Activated CD8-positive, alpha-beta memory T cell treated with anti-CD3 and anti-CD28 coated beads for 4 hours (primary cell): ENCODE measurements around the gene BMX.

Experiments
- DNase-seq, 2 donors: peaks; one replicate each; pipeline ENCODE4 v3.0.0-alpha.2; 2020; ENCODE audit warnings: low read depth in 2 of 2

BMX gene

DNA sequence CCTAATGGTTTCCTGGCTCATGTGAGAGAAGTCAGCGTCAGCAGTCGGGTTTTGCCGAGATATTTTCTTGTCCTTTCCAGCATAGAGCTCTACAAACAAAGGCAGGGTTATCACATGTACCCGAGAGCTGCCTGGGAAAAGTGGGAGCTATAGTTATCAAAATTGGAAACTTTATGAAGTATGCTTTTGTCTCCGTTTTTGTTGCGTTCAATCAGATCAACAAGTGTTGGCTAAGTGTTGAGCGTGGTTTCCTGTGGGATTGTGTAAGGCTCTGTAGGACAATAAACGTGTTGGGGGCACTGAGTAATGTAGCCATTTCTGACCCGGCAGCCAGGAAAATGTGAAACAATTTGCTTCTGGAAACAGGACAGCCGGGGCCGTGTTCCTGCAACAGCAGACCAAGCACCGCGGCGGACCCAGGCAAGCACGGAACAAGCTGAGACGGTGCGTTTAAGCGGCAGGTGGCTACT is at the start of gene BMX:
TSS of gene BMX (plus strand) at position 311 of the 470 bp plus-strand sequence. CDS start 7,547 bp downstream, outside the sequence.
- no peak for DNase-seq

DNA sequence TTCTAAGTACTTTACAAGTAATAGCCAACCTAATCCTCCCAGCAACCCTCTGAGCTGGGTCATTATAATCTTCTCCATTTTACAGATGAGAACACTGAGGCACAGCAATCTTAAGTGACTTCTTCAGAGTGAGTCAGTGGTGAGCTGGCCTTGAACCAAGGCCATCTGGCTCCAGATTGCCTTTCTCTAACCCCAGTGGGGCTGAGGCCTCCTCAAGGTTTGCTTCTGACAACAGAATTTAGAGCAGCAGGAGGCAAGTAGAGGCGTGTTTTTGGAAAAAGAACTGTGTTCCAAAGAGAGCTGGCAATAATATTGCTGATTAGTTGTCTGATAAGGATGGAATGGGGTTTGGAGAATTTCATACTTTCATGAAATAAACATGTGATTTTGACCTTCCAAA is 48.7 kb upstream of the BMX start:
- DNase-seq: no peak

DNA sequence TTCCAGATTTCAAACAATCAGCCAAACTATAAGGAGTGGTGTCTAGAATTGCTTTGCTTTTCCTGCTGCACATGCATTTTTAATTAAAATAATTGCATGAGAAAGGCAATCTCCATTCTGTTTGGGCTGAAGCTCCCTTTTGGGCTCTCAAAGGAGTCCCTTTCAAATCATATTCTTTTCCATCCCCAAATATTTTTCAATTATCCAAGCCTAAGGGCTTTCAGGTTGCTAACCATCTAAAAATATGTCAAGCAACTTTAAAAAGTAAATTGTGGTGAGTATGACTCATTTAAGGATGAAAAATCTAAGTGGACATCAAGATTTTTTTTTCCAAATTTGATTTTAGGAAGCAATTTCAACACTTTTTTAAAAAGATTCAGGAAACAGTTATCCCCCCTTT is 35.9 kb upstream of the BMX start:
- no peak for DNase-seq

DNA sequence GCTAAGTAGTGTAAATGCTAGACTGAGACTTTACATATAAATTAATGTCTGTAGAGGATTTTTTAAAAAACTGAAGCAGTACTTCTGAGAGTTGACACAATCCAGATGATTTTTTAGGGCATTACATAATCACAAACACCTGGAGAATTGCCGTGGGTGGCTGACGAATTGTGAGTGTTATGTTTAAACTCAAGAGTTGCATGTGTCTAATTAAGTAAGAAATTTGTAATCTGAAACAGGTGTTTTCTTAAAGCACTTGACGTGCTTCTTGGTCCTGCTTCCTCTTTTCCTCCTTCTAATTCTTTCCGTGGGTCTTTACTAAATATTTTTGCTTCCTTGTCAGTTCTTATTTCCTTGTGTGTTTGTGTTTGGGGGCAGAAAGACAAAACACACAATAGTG is 35.3 kb upstream of the BMX start:
- no peak for DNase-seq

GRCh38 chrX:15465896-15466651 is 34.5 kb upstream of the BMX start:
- no peak for DNase-seq

- no peak for DNase-seq
Observed at GRCh38 chrX:15468036-15468435, 32.6 kb upstream of the BMX start.

GRCh38 chrX:15469613-15470012 is 31.0 kb upstream of the BMX start:
- no peak for DNase-seq

GRCh38 chrX:15471028-15471427 is 29.6 kb upstream of the BMX start:
- peak; percentile 13 to 19 for DNase-seq

- no peak for DNase-seq
Observed at GRCh38 chrX:15472531-15472930, 28.1 kb upstream of the BMX start.

DNA sequence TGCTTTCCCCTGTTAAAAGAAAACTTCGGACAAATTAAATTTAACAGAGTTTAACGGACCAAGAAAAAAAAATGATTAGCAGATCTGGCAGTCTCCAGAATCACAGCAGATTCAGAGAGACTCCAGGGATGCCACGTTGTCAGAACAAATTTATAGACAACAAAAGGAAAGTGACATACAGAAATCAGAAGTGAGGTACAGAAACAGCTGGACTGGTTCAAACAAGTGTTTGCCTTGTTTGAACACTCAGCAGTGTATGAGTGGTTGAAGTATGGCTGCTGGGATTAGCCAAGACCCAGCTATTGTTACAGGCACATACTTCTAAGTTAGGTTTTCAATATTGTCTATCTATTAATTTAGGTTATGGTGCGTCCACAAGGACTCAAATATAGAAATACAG is 26.6 kb upstream of the BMX start:
- DNase-seq: no peak

DNA sequence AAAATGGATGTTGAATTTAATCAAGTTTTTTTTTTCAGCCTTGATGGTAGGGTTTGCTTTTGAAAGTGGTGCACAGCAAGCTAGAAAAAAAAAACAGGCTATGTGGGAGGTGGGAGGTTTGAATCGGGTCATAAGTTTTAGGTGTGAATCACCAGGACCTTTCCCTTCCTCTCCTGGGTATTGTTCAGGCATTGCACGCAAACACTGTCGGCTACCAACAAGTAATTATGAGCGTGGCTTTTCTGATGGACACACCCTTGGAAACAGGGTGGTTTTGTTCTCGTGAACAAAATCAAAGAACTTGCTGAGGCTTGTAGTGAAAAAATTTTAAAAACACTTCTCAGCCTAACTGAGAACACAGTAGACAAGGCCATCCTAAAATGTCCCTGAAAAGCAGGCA is 25.6 kb upstream of the BMX start:
- DNase-seq: no peak

DNA sequence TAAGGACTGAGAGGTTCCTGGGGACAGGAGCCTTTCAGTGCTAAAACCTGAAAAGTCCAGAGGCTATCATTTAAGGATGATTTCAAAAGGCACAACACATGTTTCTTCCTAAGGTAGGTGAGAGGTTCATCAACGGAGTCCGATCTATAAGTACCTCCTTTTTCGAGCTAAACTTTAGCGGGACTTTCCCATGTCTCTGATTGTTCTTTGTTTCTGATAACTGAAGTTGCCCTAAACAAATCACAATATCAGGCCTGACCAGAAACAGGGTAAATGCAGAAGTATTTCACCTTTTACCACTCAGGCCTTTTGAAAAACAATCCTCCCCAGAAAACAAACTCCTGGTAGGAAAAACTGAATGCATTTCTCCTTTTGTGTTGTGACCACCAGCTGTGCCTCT is 25.1 kb upstream of the BMX start:
- no peak for DNase-seq

- DNase-seq: no peak
Observed at GRCh38 chrX:15483891-15484290, 16.7 kb upstream of the BMX start.

- no peak for DNase-seq
Observed at GRCh38 chrX:15492469-15492868, 8.1 kb upstream of the BMX start.

DNA sequence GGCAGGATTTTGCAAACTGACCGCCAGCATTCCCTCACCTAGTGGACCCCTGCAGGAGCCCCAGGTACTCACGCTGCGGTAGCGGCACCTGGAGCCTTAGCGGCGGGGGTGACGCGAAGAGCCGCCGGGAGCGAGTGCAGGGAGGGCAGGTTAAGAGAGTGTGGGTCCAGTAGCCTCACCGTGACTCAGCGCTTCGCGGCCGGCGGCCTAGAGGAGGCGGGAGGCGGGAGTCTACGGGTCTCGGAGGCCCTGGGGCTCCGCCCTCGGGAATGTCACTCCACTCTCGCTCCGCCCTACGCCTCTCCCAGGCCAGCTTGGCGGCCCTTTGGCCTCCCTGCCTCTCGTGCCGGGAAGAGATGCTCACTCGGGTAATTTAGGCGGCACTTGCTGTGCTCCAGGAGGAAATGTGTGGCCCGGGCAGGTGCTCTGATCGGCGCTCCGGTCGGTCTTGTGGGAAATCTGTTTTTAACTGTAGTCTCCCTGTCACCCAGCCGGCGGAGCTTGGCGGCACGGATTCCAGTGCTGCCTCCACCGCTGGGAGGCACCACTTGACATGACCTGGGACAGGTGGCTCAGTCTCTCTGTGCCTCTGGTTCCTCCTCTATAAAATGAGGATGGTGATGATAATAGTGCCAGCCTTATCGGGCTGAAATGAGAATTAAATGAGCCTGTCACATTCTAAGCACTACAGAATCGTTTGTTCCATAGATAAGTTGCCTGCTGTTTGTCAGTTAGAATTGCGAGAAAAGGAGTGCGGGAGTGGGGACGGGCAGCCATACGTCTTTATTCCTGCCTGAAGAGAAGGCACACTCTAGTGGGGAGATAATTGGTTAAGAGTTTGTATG is 7.3 kb upstream of the BMX start, which contains the start of gene PIR:
TSS of gene PIR (minus strand) at position 216 of the 845 bp plus-strand sequence. CDS start 2,076 bp downstream, outside the sequence.
- peak; percentile 9 to 10 for DNase-seq

- no peak for DNase-seq
Observed at GRCh38 chrX:15495801-15496200, 4.8 kb upstream of the BMX start.

DNA sequence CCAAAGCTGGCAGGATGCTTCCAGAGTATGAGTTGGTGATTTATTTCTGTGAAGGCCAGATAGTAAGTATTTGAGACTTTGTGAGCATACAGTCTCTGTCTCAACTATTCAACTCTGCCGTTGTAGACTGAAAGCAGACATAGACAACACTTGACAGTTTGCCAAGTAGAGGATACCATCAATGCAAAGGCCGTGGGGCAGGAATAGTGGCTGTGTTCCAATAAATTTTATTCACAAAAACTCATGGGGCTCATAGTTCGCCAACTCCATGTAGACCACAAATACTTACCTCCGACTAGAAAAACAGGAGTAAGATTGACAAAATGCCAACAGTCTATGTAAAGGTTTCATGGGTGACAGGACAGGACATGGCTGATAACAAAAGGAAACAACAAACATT is 3.8 kb upstream of the BMX start:
- DNase-seq: no peak

- peak in 1 of 2 donors; percentile 2 for DNase-seq
Observed at GRCh38 chrX:15497865-15498264, 2.7 kb upstream of the BMX start.

DNA sequence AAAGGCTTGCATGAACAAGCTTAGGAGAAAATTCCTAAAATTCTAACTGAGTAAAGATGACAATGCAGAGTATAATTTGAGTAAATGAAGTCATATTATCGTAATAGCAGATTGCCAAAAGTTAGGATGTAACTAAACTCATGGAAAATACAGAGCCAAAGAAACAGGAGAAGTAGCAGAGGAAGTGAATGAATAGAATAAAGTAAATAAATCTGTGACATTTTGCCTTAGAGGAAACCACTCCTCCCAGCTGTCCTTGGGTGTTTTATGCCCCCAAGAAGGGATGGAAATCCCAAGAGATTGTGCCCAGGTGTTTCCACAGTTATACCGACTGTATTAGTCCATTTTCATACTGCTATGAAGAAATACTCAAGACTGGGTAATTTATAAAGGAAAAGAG is 1.9 kb upstream of the BMX start:
- no peak for DNase-seq

- DNase-seq: no peak
Observed at GRCh38 chrX:15499976-15500375, 631 bp upstream of the BMX start.

GRCh38 chrX:15501506-15501905 is 899 bp downstream of the BMX start:
- no peak for DNase-seq

DNA sequence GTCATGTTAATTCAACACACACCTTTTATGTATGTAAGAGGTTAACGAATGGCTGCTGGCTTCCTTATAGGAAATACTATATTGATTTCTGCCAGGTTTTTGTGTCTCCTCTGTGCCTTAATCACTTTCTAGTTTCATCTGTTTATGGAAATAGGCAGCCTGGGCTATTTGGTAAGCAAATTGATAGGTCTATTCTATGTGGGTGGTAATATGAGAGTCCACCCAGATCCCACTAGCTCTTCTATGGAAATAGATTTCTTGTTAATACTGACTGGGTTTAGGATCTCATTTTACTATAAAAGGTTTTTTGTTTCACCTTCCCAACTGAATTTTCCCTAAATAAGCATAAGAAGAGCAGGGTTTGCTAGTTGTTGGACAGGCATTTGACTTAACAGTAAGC is 4.1 kb downstream of the BMX start:
- DNase-seq: no peak

DNA sequence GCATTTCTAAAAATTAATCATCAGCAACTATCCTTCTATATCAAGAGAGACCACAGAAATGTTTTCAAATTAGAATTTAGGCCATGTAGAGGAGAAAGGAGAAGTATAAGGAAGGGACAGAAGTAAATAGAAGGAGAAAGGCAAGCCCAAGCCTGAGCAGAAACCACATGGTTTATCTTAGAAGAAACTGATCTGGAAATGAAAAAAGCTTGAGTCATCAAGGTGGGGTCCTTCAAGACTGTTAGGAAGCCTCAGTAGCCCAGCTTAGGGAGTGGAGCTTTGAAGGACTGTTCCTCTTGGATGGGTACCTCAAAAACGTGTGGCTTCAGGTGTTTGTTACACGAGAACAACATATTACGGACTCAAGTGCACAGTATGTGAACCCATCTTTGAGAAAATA is 4.5 kb downstream of the BMX start:
- no peak for DNase-seq
